GM18907 (cell line): ENCODE measurements around the gene SPRYD3.

Source experiments
- ATAC-seq: cut with Tn5 transposase; IDR thresholded peaks from one replicate; pipeline ENCODE4 v1.9.1; 2021; ENCODE audit warnings: mild to moderate bottlenecking, moderate library complexity; ENCODE audit not compliant: unreplicated experiment

Gene SPRYD3

GRCh38 chr12:53053218-53054111 is 25.7 kb downstream of the SPRYD3 start:
- ATAC-seq: peak; percentile 7

- no peak for ATAC-seq
Measured at GRCh38 chr12:53052419-53053217, 26.6 kb downstream of the SPRYD3 start.

DNA sequence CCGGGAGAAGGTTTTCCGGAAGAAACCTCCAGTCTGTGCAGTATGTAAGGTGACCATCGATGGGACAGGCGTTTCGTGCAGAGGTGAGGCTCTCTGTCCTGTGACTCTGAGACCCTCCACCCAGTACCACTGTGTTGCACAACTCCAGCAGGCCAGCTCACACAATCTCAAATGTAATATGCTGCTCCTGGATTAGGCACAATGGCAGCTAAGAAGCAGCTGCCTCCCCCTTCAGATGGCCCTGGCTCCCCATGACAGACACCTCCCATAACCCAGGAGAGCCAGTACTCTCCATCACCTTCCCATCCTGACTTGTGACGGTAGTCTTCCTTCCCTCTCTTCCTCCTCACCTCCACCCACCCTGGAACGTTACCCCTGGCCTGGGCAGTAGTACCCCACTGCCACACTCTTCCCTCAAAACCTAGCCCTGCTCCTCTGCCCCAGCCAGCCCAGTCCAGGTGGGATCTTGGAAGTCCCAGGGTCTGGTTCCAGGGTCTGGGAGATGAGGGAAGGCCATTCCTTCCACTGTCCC is 27.2 kb downstream of the SPRYD3 start:
- no peak for ATAC-seq

GRCh38 chr12:53051058-53051880 is 27.9 kb downstream of the SPRYD3 start:
- no peak for ATAC-seq

GRCh38 chr12:53050426-53051057 is 28.6 kb downstream of the SPRYD3 start:
- ATAC-seq: no peak

GRCh38 chr12:53049571-53050318 is 29.4 kb downstream of the SPRYD3 start, which contains the start of gene TNS2:
TSS of gene TNS2 (plus strand) at chr12:53050065. CDS start at chr12:53050186, 121 bp downstream.
- ATAC-seq: no peak

DNA sequence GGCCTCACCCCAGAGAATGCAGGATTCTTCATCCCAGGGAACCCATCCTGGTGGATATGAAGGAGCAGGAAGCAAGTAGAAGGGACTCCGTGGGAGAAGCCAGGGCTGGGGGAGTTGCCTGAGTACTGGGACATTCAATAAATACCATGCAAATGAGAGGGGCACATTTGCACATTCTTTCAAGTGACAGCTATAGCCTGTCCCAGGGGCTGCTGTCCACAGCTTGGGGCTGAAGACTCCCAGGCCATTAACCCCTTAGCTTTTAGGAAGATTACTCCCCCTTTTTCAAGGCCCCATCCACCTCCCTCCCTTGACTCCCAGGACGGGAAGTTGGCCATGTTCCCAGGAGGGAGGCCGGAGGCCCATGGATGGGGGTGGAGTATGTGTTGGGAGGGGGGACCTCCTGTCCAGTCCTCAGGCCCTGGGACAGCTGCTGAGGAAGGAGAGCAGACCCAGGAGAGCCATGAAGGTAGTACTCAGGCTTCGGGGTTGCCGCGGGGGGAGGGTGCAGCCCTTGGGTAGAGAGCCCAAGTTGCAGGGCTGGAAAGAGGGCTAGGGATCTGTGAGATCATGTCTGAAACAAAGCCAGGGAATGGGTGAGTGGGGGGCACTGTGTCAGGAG is 30.3 kb downstream of the SPRYD3 start:
- no peak for ATAC-seq

DNA sequence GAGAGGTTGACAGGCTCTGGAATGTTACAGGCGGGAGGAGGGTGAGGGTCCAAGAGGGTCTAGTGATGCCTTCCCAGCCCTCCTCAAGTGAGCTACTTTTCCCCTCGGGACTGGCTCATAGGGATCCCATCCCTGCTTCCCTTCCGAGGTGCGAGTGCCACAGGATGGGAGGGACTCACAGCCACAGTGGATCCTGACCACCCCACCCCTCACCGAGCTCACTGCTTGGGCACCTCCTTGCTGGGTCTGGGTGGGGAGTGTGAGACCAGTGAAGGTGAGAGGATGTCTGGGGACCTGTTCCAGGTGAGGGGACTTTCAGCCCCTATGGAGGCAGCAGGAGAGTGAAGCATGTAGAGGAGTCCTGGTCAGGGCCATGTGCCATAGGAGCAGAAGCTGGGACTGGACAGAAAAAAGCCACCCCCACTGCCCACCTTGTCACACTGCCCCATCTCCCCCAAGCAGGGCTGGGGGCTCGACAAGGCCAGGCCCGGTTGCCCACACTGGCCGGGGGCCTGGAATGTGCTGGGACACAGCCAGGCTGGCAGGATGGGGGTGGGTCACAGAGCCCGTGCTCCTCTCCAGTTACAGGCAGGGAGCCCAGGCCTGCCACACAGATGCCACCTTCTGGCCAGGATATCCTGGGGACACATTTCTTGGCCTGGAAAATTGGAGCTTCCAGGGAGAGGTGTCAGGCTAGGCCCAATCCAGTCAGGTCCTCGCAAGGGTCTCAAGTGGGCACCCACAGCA is 31.0 kb downstream of the SPRYD3 start:
- ATAC-seq: no peak

- peak; percentile 69 for ATAC-seq
Measured at GRCh38 chr12:53047221-53048032, 31.8 kb downstream of the SPRYD3 start.

DNA sequence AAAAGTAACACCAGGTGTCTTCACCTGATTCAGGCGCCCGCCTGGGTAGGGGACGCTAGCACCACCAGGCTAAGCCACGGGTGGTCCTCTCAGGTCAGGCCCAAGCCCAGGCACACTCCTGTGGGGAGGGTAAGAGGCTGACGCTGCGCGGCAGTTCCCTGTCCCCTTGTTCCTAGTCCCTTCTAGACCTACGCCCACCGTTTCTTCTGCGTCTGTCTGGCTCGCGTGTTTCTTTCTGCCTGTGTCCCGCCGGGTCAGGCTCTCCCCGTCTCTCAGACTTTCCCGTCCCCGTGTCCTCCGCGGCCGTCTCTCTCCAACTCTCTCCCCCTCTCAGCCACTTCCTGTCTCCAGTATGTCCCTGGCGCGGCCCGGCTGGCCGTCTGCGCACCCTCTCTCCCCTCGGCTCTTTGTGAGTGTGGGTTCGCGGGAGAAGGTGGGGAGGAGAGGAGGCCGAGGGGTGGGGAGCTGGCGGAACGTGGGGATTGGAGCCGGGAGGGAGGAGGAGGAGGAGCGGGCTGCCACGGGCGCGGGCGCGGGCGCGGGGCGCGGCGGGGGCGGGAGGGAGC is 32.5 kb downstream of the SPRYD3 start:
- ATAC-seq: peak; percentile 44

DNA sequence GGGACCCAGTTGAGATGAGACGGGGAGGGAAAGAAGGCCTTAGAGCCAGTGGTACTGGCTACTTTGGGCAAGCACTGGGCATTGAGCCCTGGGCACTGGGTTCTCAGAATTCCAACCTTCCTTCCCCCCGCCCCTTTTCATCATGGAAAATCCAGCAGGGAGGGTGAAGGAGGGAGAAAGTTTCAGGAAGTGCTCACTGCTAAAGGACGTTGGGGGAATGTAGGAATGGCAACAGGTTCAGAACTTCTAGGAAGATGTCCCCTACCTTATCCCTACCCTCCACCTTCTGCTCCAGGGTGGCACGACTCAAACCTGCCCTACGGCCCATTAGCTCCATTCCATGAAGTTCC is 33.5 kb downstream of the SPRYD3 start:
- no peak for ATAC-seq

DNA sequence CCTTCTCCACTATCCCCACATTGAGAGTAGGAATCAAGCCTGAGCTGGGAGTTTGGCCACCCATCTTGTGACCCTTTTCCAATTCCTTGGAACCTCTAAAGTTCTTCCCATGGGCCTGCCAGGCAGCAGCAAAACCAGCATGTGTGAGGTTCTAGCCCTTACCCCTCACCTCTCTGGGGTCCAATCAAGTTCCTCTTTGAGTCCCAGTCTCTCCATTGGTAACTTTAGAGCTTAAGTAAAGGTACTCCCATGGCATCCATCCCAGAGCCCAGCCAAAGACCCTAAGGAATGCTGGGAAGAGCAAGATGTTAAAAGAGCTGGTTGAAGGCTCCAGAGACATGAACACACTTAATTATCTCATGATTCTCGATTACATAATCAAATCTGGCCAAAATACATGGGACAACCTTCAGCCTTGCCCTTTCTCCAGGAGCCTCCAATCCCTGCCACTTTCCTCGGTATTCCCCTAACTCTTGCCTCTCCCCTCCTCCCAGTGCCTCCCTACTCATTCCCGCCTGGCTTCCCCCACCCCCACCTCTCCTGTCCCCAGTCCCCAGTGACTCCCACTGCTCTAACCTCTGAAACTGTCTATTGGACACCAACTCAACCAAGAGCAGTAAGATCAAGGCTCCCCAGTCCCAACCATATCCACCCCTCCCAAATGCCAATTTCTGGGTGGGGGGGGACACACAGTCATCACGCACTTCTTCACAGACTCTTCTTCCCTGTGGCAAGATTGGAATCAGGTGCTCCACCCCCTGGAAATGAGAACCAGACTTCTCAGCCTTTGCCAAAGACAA is 34.1 kb downstream of the SPRYD3 start:
- ATAC-seq: no peak

DNA sequence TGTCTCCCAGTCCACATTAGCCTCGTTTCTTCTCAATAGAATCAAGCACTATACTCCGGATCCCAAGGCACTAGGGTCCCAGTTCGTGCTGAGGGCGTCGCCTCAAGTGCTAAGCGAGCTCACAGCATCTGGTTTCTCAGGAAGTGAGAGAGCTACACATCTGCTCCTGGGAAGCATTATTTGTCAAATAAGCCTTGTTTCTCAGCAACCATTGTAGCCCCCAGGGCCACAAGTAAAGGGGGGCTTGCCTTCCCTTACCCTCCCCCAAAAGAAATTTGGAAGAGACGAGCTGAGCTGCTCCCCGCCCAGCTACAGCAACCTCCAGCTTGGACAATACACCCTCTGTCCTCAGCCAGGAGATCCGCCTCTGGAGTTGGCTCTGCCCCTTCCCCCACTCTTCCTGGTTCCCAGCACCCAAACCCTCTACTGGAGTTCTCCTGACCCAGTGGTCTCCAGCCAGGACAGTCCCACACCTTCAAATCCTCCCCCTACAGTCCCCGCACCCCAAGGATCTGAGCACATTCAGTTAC is 35.1 kb downstream of the SPRYD3 start:
- ATAC-seq: no peak

DNA sequence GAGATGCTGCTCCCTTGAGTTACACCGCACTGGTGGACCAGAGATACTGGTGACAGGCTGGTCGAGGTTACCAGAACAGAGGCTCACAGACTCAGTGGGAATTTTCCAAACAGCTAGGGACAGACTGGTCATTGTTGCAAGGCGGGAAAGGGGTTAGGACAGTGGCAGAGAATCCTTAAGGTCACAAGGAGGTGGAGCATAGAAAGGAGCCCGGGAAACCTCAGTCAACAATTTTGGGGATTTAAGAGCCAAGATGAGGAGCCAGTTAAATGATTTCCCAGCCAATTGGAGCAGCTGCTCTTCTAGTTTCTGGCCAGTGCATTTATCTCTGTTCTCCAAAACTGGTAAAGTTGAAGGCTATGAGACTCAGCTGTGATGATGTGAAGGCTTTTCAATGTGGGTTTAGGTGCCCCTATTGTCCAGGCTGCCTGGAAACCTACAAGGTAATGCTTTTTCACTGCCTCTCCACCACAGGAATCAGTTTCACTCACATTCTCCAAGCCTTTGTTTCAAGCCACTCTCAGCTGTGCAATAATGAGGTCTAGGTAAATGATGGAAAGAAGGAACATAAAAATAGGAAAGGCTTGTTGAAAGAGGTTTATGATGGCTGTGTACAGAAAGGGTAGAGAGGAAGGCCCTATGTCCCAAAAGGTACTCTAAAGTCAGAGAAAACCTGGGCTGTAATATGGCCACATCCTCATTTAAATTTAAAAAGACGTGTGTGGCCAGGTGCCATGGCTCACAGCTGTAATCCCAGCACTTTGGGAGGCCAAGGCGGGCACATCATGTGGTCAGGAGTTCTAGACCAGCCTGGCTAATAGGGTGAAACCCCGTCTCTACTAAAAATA is 36.4 kb downstream of the SPRYD3 start:
- ATAC-seq: no peak

DNA sequence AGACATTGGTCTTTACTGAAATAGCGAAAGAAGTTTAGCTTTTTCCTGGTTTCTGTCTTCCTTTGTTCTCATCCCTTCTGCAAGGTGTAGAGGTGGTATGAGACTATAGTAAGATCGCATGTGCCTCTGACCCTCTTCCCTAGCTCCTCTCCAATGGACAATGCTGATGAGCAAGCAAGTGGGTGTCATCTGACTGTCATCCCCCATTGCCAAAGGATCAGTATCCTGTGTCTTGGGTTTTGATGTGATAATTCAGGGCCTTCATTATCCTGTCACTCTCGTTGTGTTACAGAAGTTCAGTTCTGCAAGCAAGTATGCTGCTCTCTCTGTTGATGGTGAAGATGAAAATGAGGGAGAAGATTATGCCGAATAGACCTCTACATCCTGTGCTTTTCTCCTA is 39.3 kb downstream of the SPRYD3 start:
- no peak for ATAC-seq
